Measurements from ENCODE around the gene ELF4.
"Not testable (repeated sequence)": the region's sequence is repeated elsewhere in the genome, so short reads cannot be mapped to it uniquely, and the experiment has no call there.

The ELF4 gene

DNA sequence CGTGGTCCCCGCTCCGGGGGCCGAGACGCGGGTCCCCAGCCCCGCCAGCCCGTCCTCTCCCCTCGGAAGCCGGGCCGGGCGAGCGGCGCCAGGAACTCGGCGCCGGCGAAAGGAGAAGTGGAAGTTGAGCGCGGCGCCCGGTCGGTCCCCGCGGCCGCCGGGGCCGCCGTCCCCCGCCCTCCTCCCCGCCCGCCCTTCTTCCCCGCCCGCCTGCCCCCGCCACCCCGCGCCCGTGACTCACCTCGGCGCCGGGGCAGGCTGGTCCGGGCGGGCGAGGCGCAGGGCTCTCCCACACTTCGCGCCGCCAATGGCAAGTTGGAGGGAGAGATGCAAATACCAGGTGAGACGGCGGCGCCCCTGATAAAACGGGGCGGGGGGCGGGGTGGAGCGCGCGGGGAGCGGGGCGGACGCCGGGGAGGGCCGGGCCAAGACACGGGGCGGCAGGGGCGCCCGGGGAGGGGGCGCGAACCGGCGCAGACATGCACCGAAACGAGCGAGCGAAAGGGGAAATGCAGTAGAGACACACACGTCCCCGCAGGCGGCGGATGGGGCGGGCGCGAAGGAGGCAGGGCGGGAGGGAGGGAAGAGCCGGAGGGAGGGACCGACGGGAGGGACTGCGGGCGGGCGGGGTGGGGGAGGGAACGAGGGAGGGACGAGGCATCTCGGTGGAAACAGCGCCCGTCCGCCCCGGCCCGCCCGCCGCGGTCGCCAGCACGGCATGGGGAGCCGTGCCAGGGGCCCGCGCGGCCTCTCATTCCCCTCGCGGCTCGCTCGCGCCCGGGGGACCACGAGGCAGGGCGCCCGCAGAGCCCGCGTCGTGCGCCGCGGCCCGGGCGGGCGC is at the start of gene ELF4:
Gene ELF4 (minus strand): TSS at position 119 of the 841 bp plus-strand sequence. CDS start 29,167 bp downstream, outside the sequence.
- peak; percentile 13 for DNase-seq

GRCh38 chrX:130159776-130160175 is 49.5 kb upstream of the ELF4 start:
- DNase-seq, result no peak

- DNase-seq, result no peak
Measured at GRCh38 chrX:130158311-130158710, 48.0 kb upstream of the ELF4 start.

DNA sequence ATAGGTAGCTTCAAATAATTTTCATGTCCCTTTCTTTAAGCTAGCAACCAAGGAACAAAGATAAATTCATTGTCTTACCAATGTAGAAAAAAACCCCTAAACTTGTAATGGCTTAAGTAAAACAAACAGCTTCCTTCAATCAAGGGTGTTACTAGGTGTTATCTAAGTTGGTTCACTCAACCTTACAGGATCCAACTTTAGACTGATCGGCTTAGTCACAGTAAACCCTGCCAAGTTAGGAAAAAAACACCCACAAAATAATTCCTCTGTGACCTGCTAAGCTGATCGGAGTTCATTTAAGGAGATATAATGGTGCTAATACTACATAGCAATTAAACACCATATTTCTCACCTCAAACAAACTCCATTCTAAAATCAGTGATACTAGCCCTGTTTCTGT is 45.3 kb upstream of the ELF4 start:
- DNase-seq, result no peak

DNA sequence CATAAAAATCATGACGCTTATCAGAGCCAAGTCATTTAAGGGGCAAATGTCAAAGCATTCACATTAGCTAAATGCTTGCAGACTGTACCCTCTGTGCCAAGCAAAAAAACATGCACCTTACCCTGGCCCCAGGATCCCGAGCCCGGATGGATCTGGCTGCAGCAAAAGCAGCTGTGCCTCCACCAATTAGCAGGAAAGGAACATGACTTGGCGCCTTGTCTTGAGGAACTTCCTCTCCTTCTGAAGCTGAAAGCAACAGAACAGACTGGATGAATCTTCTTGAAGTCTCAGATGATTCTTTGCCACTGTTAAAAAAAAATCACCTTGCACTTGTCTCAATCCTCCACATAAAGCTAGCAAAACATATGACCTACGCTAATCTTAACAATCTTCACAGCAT is 37.3 kb upstream of the ELF4 start:
- no peak for DNase-seq

DNA sequence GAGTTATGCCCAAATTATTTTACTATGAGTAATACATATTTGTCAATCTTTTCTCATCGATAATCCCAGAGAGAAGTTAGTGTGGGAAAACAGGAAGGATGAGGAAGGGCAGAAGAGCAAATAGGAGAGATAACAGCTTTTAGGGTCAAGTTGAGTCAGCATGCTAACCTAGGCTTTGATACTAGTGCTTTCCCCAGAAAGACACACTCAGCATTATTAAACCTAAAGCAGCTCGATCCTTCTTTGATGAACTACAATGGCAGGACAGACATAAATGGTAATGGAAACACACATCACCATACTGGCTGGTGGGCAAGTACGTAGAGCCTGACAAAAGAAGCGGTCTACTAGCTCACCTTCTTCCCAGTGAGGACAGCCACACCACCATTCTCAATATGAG is 34.8 kb upstream of the ELF4 start:
- no peak for DNase-seq

GRCh38 chrX:130144509-130144908 is 34.2 kb upstream of the ELF4 start:
- no peak for DNase-seq

GRCh38 chrX:130139474-130140201 is 29.3 kb upstream of the ELF4 start:
- DNase-seq, result no peak

- no peak for DNase-seq
Measured at GRCh38 chrX:130136961-130137360, 26.7 kb upstream of the ELF4 start.

GRCh38 chrX:130136496-130136895 is 26.2 kb upstream of the ELF4 start:
- DNase-seq, result no peak

DNA sequence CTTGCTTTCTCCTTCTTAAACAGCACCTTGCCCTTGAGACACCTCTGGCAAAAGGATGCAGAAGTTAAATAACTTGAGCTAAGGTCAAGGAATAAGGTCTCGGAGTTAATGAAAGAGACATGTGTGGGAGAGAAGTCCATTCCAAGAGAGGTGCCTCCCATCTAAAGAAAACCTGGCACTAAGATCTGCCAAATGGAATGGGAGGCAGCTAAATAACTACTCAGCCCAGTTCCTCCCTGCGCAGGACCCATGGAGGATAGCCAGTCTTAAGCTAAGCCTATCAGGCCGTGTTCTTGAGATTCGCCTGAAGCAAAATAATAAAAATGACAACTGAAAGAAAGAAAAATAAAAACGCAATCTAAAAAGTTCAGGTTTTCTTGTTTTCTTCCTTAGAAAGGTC is 20.7 kb upstream of the ELF4 start:
- no peak for DNase-seq

DNA sequence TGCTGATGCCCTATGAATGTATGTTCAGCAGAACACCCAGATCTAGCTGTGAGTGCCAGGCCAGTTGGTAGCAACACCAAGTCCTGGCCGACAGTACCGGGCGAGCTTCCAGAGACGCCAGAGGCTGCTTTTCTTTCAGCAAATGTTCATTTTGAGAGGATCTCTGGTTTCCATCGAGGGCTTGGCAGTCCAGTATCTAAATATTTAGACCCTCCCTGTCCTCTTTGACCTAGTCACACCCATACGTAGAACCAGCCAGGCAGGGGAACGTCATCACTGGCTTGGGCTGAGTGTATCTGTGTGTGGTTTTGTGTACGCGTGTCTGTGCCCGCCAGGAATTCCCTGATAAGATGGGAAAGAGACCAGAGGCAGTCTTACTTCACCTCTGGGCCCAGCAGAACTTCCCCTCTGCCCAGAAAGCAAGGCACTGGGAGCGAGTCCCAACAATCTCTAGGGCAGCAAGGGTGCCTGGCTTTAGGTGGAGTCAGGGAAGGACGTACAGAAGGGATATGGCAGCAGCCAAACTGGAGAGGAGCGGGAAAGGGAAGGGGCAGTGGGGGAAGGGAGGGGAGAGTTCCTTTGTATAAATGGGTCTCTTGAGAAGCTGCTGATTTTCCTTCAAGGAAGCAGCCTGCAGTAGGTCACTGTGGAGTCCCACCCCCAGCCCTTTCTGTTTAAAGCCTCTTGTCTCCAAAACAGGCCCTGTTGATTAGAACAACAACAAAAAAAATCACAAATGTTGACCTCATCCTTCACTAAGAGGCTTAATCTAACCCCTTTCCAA is 15.0 kb upstream of the ELF4 start:
- DNase-seq, result peak; percentile 7

DNA sequence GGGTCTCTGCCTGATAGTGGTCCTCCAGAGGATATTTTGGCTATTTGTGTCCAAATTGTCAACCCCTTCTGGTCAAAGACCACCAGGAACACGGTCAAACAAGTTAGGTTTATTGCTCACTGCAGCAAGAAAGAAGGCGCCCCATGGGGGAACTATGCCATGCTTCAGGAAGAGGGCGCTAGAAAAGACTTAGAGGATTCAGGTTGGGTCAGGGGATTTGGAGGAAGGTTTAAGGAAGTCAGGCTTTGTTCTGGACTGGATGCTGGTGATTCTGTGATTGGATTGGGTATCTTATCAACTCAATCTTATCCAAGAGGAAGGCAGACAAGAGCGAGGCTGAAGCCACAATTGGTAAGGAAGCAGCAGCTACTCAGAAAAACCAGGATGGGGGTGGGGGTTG is 14.3 kb upstream of the ELF4 start:
- DNase-seq, result no peak

DNA sequence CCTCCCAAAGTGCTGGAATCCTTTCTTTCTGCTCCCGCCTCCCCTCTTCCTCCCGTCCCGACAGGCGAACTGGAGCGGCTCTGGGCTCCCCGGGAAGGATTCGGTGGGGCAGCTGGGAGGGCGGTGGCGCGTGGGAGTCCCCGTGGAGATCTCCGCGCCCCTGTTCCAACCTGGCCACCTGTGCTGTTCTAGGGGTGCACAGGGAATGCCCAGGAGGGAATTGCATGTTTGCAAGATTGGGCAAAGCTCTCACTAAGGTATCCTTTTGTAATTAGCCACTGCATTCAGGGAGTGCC is 11.2 kb upstream of the ELF4 start:
- DNase-seq, result no peak

DNA sequence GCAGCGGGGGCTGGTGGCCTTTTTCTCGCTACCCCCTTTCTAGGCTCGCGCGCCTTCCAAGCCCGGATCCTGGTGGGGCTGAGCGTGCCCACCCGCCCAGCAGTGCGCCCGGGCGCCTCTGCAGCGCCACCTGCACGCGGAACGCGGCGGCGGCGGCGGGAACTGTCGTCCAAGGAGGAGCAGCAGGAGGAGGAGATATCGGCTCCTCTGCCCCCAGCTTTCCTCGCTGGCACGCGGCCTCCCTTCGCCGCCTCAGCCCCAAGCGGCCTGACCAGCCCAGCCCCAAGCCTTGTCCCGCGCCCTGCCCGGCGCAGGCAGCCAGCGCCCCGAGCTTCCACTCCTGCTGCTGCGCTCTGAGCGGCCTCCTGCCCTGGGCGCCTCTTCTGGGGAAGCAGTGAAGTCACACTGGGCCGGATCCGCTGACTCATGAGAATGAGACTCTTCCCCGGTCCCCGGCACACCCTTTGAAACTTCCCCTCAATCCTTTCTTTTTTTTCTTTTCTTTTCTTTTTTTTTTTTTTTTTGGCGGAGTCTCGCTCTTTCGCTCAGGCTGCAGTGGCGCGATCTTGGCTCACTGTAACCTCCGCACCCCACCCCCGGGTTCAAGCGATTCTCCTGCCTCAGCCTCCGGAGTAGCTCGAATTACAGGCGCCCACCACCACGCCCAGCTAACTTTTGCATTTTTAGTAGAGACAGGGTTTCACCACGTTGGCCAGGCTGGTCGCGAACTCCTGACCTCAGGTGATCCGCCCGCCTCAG is 10.6 kb upstream of the ELF4 start:
- no peak for DNase-seq

DNA sequence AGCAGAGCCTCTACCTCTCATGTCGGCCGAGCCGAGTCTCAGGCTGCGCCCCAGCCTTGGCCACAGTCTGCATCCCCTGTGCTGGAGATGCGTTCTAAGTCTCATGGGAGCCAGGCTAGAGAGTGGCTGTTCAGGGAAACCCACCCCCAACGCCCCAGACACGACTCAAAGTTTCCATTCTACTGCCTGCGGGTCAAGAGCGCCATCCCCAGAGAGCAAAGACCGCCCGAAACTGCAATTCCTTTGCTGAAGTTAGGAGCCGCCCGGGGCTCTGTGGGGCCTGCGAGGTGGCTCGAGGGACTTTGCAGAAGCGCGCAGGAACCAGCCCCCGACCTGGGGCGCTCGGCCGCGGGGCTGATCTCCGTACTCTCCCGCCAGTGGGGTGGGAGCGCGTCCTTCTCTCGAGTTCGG is 10.0 kb upstream of the ELF4 start:
- no peak for DNase-seq

DNA sequence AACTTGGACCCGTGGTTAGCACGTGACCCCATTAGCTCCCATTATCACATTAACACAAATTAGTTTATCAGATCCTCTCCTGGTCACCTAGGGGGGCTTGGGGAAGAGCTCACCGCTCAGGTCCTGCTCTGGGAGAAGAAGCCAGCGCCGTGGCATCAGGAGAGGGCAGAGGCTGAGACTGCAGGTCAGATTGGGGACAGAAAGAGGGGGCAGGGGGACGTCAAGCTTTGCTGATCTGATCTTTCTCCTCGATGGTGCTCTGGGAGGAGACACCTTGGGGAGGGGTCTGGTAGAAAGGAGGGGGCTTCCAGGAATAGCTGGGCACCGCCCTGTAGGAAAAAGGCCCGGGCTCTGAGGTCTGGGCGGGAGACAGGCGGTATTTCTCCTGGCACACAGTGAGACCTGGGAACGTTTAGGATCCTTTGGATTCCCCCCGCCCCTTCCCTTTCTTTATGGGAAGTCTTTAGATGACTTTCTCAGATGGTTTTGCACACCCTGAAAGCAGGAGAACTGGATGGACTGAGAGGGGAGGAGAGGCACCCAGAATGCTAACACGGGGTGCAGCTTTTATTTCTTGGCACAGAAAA is 9.1 kb upstream of the ELF4 start:
- no peak for DNase-seq

GRCh38 chrX:130118441-130119311 is 8.4 kb upstream of the ELF4 start:
- no peak for DNase-seq

GRCh38 chrX:130117166-130117565 is 6.9 kb upstream of the ELF4 start:
- no peak for DNase-seq

GRCh38 chrX:130115119-130115885 is 5.0 kb upstream of the ELF4 start:
- not testable (repeated sequence) for DNase-seq

GRCh38 chrX:130114141-130114588 is 3.9 kb upstream of the ELF4 start:
- DNase-seq, result no peak
